Measurements from ENCODE around the gene XXYLT1.

- TF ChIP-seq CTCF (IDR thresholded peaks at IDR 0.05) (no peak), POLR2A (IDR thresholded peaks at IDR 0.05) (no peak)
Observed at GRCh38 chr3:195156286-195156890, 114.6 kb downstream of the XXYLT1 start.
